Mesendoderm (in vitro differentiated cells): Measurements from ENCODE around the gene TAGLN.
"Not testable (repeated sequence)": the region's sequence is repeated elsewhere in the genome, so short reads cannot be mapped to it uniquely, and the experiment has no call there.

Experiments used
- DNase-seq: peaks from one replicate; pipeline ENCODE4 v3.0.0; 2013
- H2AK5ac ChIP-seq: 2 replicates; pipeline ENCODE4 v1.6.1; 2013; ENCODE audit warnings: low read length, inconsistent platforms
- H2BK120ac ChIP-seq: 2 replicates; pipeline ENCODE4 v1.6.1; 2013; ENCODE audit warnings: low read depth, mild to moderate bottlenecking, low read length, moderate library complexity, mixed read lengths
- H2BK15ac ChIP-seq: replicated peaks from 2 replicates; pipeline ENCODE4 v1.6.1; 2013; ENCODE audit warnings: low read depth, mild to moderate bottlenecking, moderate library complexity
- H2BK5ac ChIP-seq: 2 replicates; pipeline ENCODE4 v1.6.1; 2013; ENCODE audit warnings: low read length, inconsistent platforms
- H3K18ac ChIP-seq: 2 replicates; pipeline ENCODE4 v1.6.1; 2013; ENCODE audit warnings: mild to moderate bottlenecking, low read length, mixed read lengths
- H3K23ac ChIP-seq: one replicate; pipeline ENCODE4 v1.6.1; 2013; ENCODE audit warnings: low read length
- H3K27ac ChIP-seq: 2 replicates; pipeline ENCODE4 v1.5.1; 2013; ENCODE audit warnings: low read depth, mild to moderate bottlenecking, inconsistent platforms, low read length, moderate library complexity
- H3K27me3 ChIP-seq: 2 replicates; pipeline ENCODE4 v1.6.1; 2013; ENCODE audit warnings: low read length, control low read depth, mild to moderate bottlenecking, inconsistent platforms; ENCODE audit not compliant: insufficient read depth, poor library complexity
- H3K36me3 ChIP-seq: 2 replicates; pipeline ENCODE4 v1.6.1; 2013; ENCODE audit warnings: low read length, inconsistent platforms; ENCODE audit not compliant: control insufficient read depth, insufficient read depth
- H3K4ac ChIP-seq: one replicate; pipeline ENCODE4 v1.6.1; 2013; ENCODE audit warnings: low read depth, mild to moderate bottlenecking, low read length, moderate library complexity
- H3K4me1 ChIP-seq: 2 replicates; pipeline ENCODE4 v1.6.1; 2013; ENCODE audit warnings: low read depth, low read length, inconsistent platforms; ENCODE audit not compliant: control insufficient read depth
- H3K4me2 ChIP-seq: 2 replicates; pipeline ENCODE4 v1.6.1; 2013; ENCODE audit warnings: low read length
- H3K4me3 ChIP-seq: 2 replicates; pipeline ENCODE4 v1.5.1; 2013; ENCODE audit warnings: mild to moderate bottlenecking, low read length
- H3K56ac ChIP-seq: one replicate; pipeline ENCODE4 v1.6.1; 2013; ENCODE audit warnings: low read length
- H3K79me1 ChIP-seq: 2 replicates; pipeline ENCODE4 v1.6.1; 2013; ENCODE audit warnings: low read length, inconsistent platforms
- H3K79me2 ChIP-seq: 2 replicates; pipeline ENCODE4 v1.6.1; 2013; ENCODE audit warnings: mild to moderate bottlenecking, low read length; ENCODE audit not compliant: control insufficient read depth, insufficient read depth
- H3K9ac ChIP-seq: 2 replicates; pipeline ENCODE4 v1.6.1; 2013; ENCODE audit warnings: low read length, inconsistent platforms
- H4K5ac ChIP-seq: one replicate; pipeline ENCODE4 v1.6.1; 2013; ENCODE audit warnings: low read length
- H4K8ac ChIP-seq: one replicate; pipeline ENCODE4 v1.6.1; 2013; ENCODE audit warnings: low read depth, mild to moderate bottlenecking, control low read depth, low read length, moderate library complexity
- WGBS: extraction: QIAGEN DNeasy Blood & Tissue Kit; methylation state at CpG from one replicate; pipeline ENCODE4 v1.1.7; 2013; ENCODE audit warnings: low lambda C conversion rate, missing lambda C conversion rate; ENCODE audit not compliant: insufficient coverage; ENCODE audit errors: extremely low coverage; 5-methylcytosine and 5-hydroxymethylcytosine counted together

TAGLN gene

DNA sequence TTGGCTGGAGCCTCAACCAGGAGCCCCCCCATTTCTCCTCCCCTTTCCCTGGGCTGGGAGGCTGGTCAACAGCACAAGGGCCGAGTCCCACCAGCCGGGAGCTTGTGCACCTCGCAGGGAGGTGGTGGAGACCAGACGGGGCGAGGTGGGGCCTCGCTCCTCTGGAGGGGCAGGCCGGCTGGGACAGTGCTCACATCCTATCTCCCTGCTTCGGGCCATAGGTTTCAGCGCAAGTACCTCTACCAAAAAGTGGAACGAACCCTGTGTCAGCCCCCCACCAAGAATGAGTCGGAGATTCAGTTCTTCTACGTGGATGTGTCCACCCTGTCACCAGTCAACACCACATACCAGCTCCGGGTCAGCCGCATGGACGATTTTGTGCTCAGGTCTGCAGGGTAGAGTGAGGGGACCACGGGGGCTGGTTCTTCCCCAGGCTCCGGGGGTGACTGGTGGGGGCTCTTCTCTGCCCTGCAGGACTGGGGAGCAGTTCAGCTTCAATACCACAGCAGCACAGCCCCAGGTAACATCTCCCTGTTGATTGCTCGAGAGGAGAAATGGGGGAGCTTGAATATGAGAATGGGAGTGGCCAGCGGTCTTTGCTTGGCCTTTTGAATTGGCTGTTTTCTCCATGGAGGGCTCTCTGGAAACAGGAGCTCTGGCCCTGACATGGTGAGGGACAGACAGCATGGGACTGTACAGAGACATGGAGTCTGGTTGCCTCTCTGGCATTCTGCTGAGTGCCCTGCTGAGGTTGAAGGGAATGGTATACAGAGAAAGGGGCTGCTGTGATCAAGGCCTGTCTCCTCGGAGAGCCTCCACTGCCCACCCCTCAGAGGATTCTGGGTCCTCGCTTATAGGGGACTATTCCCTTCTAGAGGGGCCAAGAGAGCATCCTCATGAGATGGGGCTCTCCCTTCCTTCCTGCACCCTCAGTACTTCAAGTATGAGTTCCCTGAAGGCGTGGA lies 17.3 kb upstream of the TAGLN start:
- Histone ChIP-seq H2AK5ac (no peak overlapping the region), H3K27ac (no peak overlapping the region), H4K5ac (no peak overlapping the region), H3K18ac (no peak overlapping the region), H3K79me1 (no peaks in the 10 kb centered on the region), H4K8ac (no peak overlapping the region), H2BK120ac (no peak overlapping the region), H3K56ac (peak overlapping the region; percentile 10), H3K36me3 (no peaks in the 10 kb centered on the region), H3K4me1 (peaks cover 7% of the 10 kb centered on the region), H3K4ac (no peak overlapping the region), H2BK15ac (no peak overlapping the region), H3K9ac (no peak overlapping the region), H3K27me3 (no peaks in the 10 kb centered on the region), H3K4me2 (no peak overlapping the region), H2BK5ac (no peak overlapping the region), H3K23ac (no peak overlapping the region), H3K79me2 (no peaks in the 10 kb centered on the region), H3K4me3 (no peak overlapping the region)
- no CpG with 5 or more reads among the region's 22 CpGs for WGBS
- no peak for DNase-seq

DNA sequence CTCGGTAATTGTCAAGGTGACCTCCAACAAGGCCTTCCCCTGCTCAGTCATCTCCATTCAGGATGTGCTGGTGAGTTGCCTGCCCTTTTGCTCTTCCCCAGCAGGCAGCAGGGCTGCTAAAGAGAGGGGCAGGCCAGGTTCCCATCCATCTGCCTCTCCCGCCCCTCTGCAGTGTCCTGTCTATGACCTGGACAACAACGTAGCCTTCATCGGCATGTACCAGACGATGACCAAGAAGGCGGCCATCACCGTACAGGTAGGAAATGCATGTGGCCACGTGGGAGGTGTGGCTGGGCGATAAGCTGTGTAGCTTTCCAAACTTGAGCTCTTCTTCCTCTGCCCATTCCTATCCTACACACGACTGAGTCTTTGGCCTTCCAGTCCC lies 16.6 kb upstream of the TAGLN start:
- no peak overlapping the region for H2BK5ac ChIP-seq
- H3K4me1 ChIP-seq = peaks cover 7% of the 10 kb centered on the region
- H4K5ac ChIP-seq = no peak overlapping the region
- no peaks in the 10 kb centered on the region for H3K79me2 ChIP-seq
- no peak overlapping the region for H3K4me2 ChIP-seq
- no peak for DNase-seq
- H3K23ac ChIP-seq = no peak overlapping the region
- no peak overlapping the region for H2BK15ac ChIP-seq
- no peak overlapping the region for H2BK120ac ChIP-seq
- no peak overlapping the region for H3K27ac ChIP-seq
- no peak overlapping the region for H3K4me3 ChIP-seq
- H3K18ac ChIP-seq = no peak overlapping the region
- H2AK5ac ChIP-seq = no peak overlapping the region
- WGBS = no CpG with 5 or more reads among the region's 10 CpGs
- H3K79me1 ChIP-seq = no peaks in the 10 kb centered on the region
- H3K9ac ChIP-seq = no peak overlapping the region
- no peaks in the 10 kb centered on the region for H3K36me3 ChIP-seq
- no peak overlapping the region for H4K8ac ChIP-seq
- no peaks in the 10 kb centered on the region for H3K27me3 ChIP-seq
- H3K56ac ChIP-seq = no peak overlapping the region
- H3K4ac ChIP-seq = no peak overlapping the region

DNA sequence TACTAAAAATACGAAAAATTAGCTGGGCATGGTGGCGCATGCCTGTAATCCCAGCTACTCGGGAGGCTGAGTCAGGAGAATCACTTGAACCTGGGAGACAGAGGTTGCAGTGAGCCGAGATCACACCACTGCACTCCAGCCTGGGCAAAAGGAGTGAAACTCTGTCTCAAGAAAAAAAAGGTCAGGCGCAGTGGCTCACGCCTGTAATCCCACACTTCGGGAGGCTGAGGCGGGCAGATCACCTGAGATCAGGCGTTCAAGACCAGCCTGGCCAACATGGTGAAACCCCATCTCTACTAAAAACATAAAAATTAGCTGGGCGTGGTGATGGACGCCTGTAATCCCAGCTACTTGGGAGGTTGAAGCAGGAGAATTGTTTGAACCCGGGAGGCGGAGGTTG lies 16.0 kb upstream of the TAGLN start:
- H3K56ac ChIP-seq, H3K27ac ChIP-seq, H4K8ac ChIP-seq, H3K4me3 ChIP-seq, H3K4ac ChIP-seq, H3K23ac ChIP-seq, H3K27me3 ChIP-seq, H2BK120ac ChIP-seq, H3K79me1 ChIP-seq, H3K18ac ChIP-seq, H3K4me2 ChIP-seq, H2AK5ac ChIP-seq, H3K9ac ChIP-seq, H3K4me1 ChIP-seq, H4K5ac ChIP-seq, H2BK5ac ChIP-seq, H3K79me2 ChIP-seq, H3K36me3 ChIP-seq, DNase-seq, H2BK15ac ChIP-seq: not testable (repeated sequence)
- WGBS = no CpG with 5 or more reads among the region's 13 CpGs

DNA sequence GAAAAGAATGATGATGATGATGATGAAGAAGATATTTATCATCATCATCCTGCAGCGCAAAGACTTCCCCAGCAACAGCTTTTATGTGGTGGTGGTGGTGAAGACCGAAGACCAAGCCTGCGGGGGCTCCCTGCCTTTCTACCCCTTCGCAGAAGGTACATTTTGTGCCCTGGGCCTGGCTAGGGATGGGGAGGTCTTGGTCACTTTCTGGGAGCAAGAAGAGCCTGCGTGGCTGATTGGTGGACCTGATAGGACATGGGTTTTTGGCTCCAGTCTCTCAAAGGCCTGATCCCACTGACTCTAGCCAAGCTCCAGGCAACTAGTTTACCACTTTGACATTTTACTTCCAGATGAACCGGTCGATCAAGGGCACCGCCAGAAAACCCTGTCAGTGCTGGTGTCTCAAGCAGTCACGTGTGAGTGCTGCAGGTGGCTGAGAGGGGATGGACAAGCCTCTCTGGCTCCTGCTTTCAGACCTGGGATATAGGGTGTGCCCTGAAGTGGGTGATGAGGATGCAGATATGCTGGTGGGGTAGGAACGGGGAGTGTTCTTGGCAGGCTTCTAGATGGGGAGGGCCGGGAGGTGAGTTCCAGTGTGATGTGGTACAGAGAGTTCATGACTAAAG lies 15.3 kb upstream of the TAGLN start:
- Histone ChIP-seq H3K4me2 (no peak overlapping the region), H2BK5ac (no peak overlapping the region), H2AK5ac (no peak overlapping the region), H3K18ac (no peak overlapping the region), H3K23ac (no peak overlapping the region), H2BK120ac (no peak overlapping the region), H3K56ac (no peak overlapping the region), H3K79me1 (no peaks in the 10 kb centered on the region), H3K36me3 (no peaks in the 10 kb centered on the region), H3K4ac (no peak overlapping the region), H2BK15ac (no peak overlapping the region), H3K4me3 (no peak overlapping the region), H3K79me2 (no peaks in the 10 kb centered on the region), H3K9ac (no peak overlapping the region), H3K4me1 (peaks cover 7% of the 10 kb centered on the region), H3K27me3 (no peaks in the 10 kb centered on the region), H3K27ac (no peak overlapping the region), H4K8ac (no peak overlapping the region), H4K5ac (no peak overlapping the region)
- no peak for DNase-seq
- no CpG with 5 or more reads among the region's 11 CpGs for WGBS

DNA sequence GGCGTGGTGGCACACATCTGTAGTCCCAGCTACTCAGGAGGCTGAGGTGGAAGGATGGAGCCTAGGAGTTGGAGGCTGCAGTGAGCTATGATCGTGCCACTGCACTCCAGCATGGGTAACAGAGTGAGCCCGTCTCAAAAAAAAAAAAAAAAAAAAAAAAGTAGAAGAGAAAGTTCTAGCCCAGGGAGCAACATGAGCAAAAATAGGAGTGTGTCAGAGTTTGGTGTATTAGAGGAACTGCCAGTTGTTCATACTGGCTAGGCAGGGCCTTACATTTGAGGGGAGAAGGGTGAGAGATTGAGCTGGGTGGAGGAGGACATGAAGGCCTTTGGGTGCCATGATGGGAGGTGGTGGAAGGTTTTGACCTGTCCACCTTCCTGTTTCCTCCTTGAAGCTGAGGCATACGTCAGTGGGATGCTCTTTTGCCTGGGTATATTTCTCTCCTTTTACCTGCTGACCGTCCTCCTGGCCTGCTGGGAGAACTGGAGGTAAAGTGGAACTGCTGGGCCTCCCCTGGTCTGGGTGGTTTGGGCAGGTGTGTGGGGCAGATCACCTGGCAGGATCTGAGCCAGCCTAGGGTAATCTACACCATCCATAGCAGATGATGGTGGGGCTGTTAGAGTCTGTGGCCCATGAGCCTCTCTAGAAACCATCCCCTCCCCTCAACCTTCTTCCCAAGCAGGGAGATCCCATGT lies 13.3 kb upstream of the TAGLN start:
- H4K5ac ChIP-seq = no peak overlapping the region
- no peak overlapping the region for H3K4ac ChIP-seq
- H3K79me1 ChIP-seq = no peaks in the 10 kb centered on the region
- H4K8ac ChIP-seq = no peak overlapping the region
- no peak overlapping the region for H3K4me2 ChIP-seq
- H3K4me3 ChIP-seq = no peak overlapping the region
- no peak overlapping the region for H3K56ac ChIP-seq
- no peak overlapping the region for H2BK15ac ChIP-seq
- no peaks in the 10 kb centered on the region for H3K79me2 ChIP-seq
- H3K4me1 ChIP-seq = no peaks in the 10 kb centered on the region
- no peak overlapping the region for H3K18ac ChIP-seq
- no CpG with 5 or more reads among the region's 5 CpGs for WGBS
- H3K9ac ChIP-seq = no peak overlapping the region
- no peaks in the 10 kb centered on the region for H3K36me3 ChIP-seq
- H2BK120ac ChIP-seq = no peak overlapping the region
- H3K27me3 ChIP-seq = no peaks in the 10 kb centered on the region
- H3K27ac ChIP-seq = no peak overlapping the region
- H2AK5ac ChIP-seq = no peak overlapping the region
- no peak overlapping the region for H2BK5ac ChIP-seq
- DNase-seq = no peak
- no peak overlapping the region for H3K23ac ChIP-seq
